IMR-90 (cell line): ENCODE results near the gene FUT4. TPM values are rescaled to one million over a fixed set of nuclear protein-coding genes. Genes with fewer than 3 reads are reported as not detected.

Experiments used
- ATAC-seq: fragments of 200-7000 bp; cut with Tn5 transposase; 2 replicates; pipeline ENCODE4 v1.9.1; 2020; ENCODE audit warnings: low read depth, mild to moderate bottlenecking, moderate library complexity
- BruUV-seq: library from RNA; stranded (reverse); fragments of 400-500 nt; replicated peaks from 2 replicates; lab custom pipeline; 2021; lab: Mats Ljungman, UMichigan
- CTCF ChIA-PET: fragments of 300-600 bp; formaldehyde crosslinking; extraction: SDS; loops from one replicate; lab custom pipeline; 2021; ENCODE audit warnings: antibody characterized with exemption; lab: Yijun Ruan, JAX
- POLR2A ChIA-PET: fragments of 300-600 bp; sonication (Branson Sonifier 250); formaldehyde crosslinking; loops from one replicate; lab custom pipeline; 2022; ENCODE audit warnings: antibody characterized with exemption; ENCODE audit not compliant: unreplicated experiment; lab: Charles Lee
- DNase-seq: peaks from one replicate; pipeline ENCODE4 v3.0.0; 2013
- H2AFZ ChIP-seq: replicated peaks from 2 replicates; pipeline ENCODE3; 2013; ENCODE audit warnings: low read length, mild to moderate bottlenecking; ENCODE audit not compliant: poor library complexity
- H2AK5ac ChIP-seq: 2 replicates; pipeline ENCODE4 v1.6.1; 2013; ENCODE audit warnings: low read depth, low read length, inconsistent platforms
- H2AK9ac ChIP-seq: replicated peaks from 2 replicates; pipeline ENCODE3; 2013; ENCODE audit warnings: mild to moderate bottlenecking, low read depth, low read length, moderate library complexity; ENCODE audit not compliant: poor library complexity
- H2BK120ac ChIP-seq: 2 replicates; pipeline ENCODE4 v1.6.1; 2013; ENCODE audit warnings: low read depth, low read length, inconsistent platforms
- H2BK15ac ChIP-seq: 3 replicates; pipeline ENCODE4 v1.6.1; 2013; ENCODE audit warnings: low read depth, low read length, inconsistent platforms
- H2BK20ac ChIP-seq: 2 replicates; pipeline ENCODE4 v1.6.1; 2013; ENCODE audit warnings: low read depth, mild to moderate bottlenecking, inconsistent platforms, low read length, moderate library complexity
- H2BK5ac ChIP-seq: 2 replicates; pipeline ENCODE4 v1.6.1; 2013; ENCODE audit warnings: mild to moderate bottlenecking, low read depth, low read length, inconsistent platforms; ENCODE audit not compliant: poor library complexity, severe bottlenecking
- H3K14ac ChIP-seq: replicated peaks from 2 replicates; pipeline ENCODE4 v1.6.1; 2013; ENCODE audit warnings: low read depth, low read length, inconsistent platforms
- H3K18ac ChIP-seq: 2 replicates; pipeline ENCODE4 v1.6.1; 2013; ENCODE audit warnings: low read depth, low read length, control low read depth
- H3K23ac ChIP-seq: 2 replicates; pipeline ENCODE4 v1.6.1; 2013; ENCODE audit warnings: low read depth, low read length, inconsistent platforms
- H3K27ac ChIP-seq: 2 replicates; pipeline ENCODE4 v1.5.1; 2013; ENCODE audit warnings: mild to moderate bottlenecking, control low read depth, low read length; ENCODE audit not compliant: insufficient read depth
- H3K27me3 ChIP-seq: 2 replicates; pipeline ENCODE4 v1.6.1; 2013; ENCODE audit warnings: low read length; ENCODE audit not compliant: control insufficient read depth, insufficient read depth
- H3K36me3 ChIP-seq: 2 replicates; pipeline ENCODE4 v1.6.1; 2013; ENCODE audit warnings: low read length, mixed read lengths; ENCODE audit not compliant: control insufficient read depth, insufficient read depth
- H3K4ac ChIP-seq: 2 replicates; pipeline ENCODE4 v1.6.1; 2013; ENCODE audit warnings: low read depth, low read length, inconsistent platforms
- H3K4me1 ChIP-seq: 2 replicates; pipeline ENCODE4 v1.6.1; 2013; ENCODE audit warnings: low read length, mixed read lengths; ENCODE audit not compliant: control insufficient read depth, insufficient read depth
- H3K4me2 ChIP-seq: 2 replicates; pipeline ENCODE4 v1.6.1; 2013; ENCODE audit warnings: low read depth, mild to moderate bottlenecking, control low read depth, low read length, moderate library complexity
- H3K4me3 ChIP-seq: 2 replicates; pipeline ENCODE4 v1.5.1; 2013; ENCODE audit warnings: low read depth, mild to moderate bottlenecking, control low read depth, low read length, moderate library complexity; ENCODE audit not compliant: insufficient read depth
- H3K56ac ChIP-seq: 2 replicates; pipeline ENCODE4 v1.6.1; 2013; ENCODE audit warnings: low read length, inconsistent platforms; ENCODE audit not compliant: insufficient read depth; ENCODE audit errors: extremely low read depth
- H3K79me1 ChIP-seq, 2 experiments: 2 replicates each; pipeline ENCODE4 v1.6.1; 2013; ENCODE audit warnings: low read length in 2 of 2, inconsistent platforms in 1 of 2, low read depth in 1 of 2
- H3K9ac ChIP-seq: 2 replicates; pipeline ENCODE4 v1.6.1; 2013; ENCODE audit warnings: low read depth, low read length, control low read depth
- H3K9me1 ChIP-seq: 2 replicates; pipeline ENCODE4 v1.6.1; 2013; ENCODE audit warnings: low read length, inconsistent platforms; ENCODE audit not compliant: insufficient read depth
- H3K9me3 ChIP-seq: 2 replicates; pipeline ENCODE4 v1.6.1; 2013; ENCODE audit warnings: low read length; ENCODE audit not compliant: control insufficient read depth, insufficient read depth
- H4K20me1 ChIP-seq: 2 replicates; pipeline ENCODE4 v1.6.1; 2013; ENCODE audit warnings: low read length, inconsistent platforms; ENCODE audit not compliant: insufficient read depth
- H4K5ac ChIP-seq: 2 replicates; pipeline ENCODE4 v1.6.1; 2013; ENCODE audit warnings: mild to moderate bottlenecking, low read depth, low read length, control low read depth
- H4K8ac ChIP-seq, 2 experiments: 2 replicates each; pipeline ENCODE4 v1.6.1; 2013; ENCODE audit warnings: low read depth in 2 of 2, low read length in 2 of 2, control low read depth in 1 of 2, inconsistent platforms in 1 of 2
- H4K91ac ChIP-seq: 2 replicates; pipeline ENCODE4 v1.6.1; 2013; ENCODE audit warnings: low read depth, low read length, inconsistent platforms; ENCODE audit not compliant: insufficient read depth
- CTCF ChIP-seq: conservative IDR thresholded peaks from 2 replicates; pipeline ENCODE4 v1.5.1; 2012; ENCODE audit warnings: mild to moderate bottlenecking, low read depth, low read length, improper control_type of control experiment
- ELK1 ChIP-seq: fragments of 150-350 bp; IDR thresholded peaks from 2 replicates; pipeline ENCODE4 v1.6.1; 2016; ENCODE audit warnings: low read depth, mild to moderate bottlenecking, low read length, moderate library complexity, borderline replicate concordance
- MAZ ChIP-seq: IDR thresholded peaks from 2 replicates; pipeline ENCODE4 v1.6.1; 2012; ENCODE audit warnings: low read depth, mild to moderate bottlenecking, low read length, improper control_type of control experiment, moderate library complexity, borderline replicate concordance
- MXI1 ChIP-seq: IDR thresholded peaks from 2 replicates; pipeline ENCODE4 v1.6.1; 2012; ENCODE audit warnings: low read depth, mild to moderate bottlenecking, low read length, moderate library complexity, borderline replicate concordance
- RCOR1 ChIP-seq: IDR thresholded peaks from 2 replicates; pipeline ENCODE4 v1.6.1; 2012; ENCODE audit warnings: mild to moderate bottlenecking, low read length, improper control_type of control experiment; ENCODE audit not compliant: insufficient replicate concordance
- RFX5 ChIP-seq: IDR thresholded peaks from 2 replicates; pipeline ENCODE4 v1.8.0; 2012; ENCODE audit warnings: low read depth, mild to moderate bottlenecking, low read length, moderate library complexity
- SMC3 ChIP-seq: fragments of 150-350 bp; IDR thresholded peaks from 2 replicates; pipeline ENCODE4 v1.6.1; 2016; ENCODE audit warnings: low read depth, mild to moderate bottlenecking, antibody characterized with exemption, low read length, moderate library complexity
- USF2 ChIP-seq: fragments of 150-350 bp; IDR thresholded peaks from 2 replicates; pipeline ENCODE4 v1.6.1; 2017; ENCODE audit warnings: mild to moderate bottlenecking, antibody characterized with exemption, low read length, low read depth
- WGBS, 2 experiments: methylation state at CpG; one replicate each; pipeline versions ENCODE4 v1.1.5 to v1.1.7; 2013; ENCODE audit warnings: missing lambda C conversion rate in 2 of 2; ENCODE audit not compliant: insufficient read length in 1 of 2; ENCODE audit errors: extremely low coverage in 2 of 2; 5-methylcytosine and 5-hydroxymethylcytosine counted together
- dilution Hi-C: fragments of 300-500 bp; cut with HindIII; formaldehyde crosslinking; loops from one replicate; pipeline ENCODE4 v1.14.3; 2018; ENCODE audit warnings: low sequenced_read_pairs; ENCODE audit not compliant: unreplicated experiment
- in situ Hi-C: fragments of 300-500 bp; cut with MboI; formaldehyde crosslinking; loops from 3 replicates; pipeline ENCODE4 v1.14.3; 2019; ENCODE audit warnings: low sequenced_read_pairs, inconsistent platforms, mixed read lengths
- intact Hi-C: fragments of 100-400 bp; cut with micrococcal nuclease; formaldehyde crosslinking; loops from 2 replicates; pipeline ENCODE4 v1.10.0; 2022
- polyA plus RNA-seq, 3 experiments: library from polyadenylated mRNA; depleted of rRNA; stranded (reverse); fragments of >200 nt; gene quantifications; 2 replicates each; pipeline ENCODE4 v1.2.3, GENCODE V29; 2012; ENCODE audit warnings: low replicate concordance in 1 of 3
- total RNA-seq: library from RNA; depleted of rRNA; stranded (reverse); fragments of >200 nt; gene quantifications from 2 replicates; pipeline ENCODE4 v1.2.3, GENCODE V29; 2012

Gene FUT4
- total and polyA plus RNA-seq, 2 of the 4 experiments (the other 2 are of a cell fraction), result 2.2 to 2.4 TPM

- TF ChIP-seq ELK1, result no peak
These were observed 1.0 kb downstream of the FUT4 start (continued) for GRCh38 chr11:94544646-94545263.

- H3K9ac ChIP-seq, result no peak overlapping the region
- intact Hi-C loops, result no loop called here
- CTCF ChIA-PET, result no interaction called here
- no peak for TF ChIP-seq MAZ
- TF ChIP-seq USF2, result no peak
- TF ChIP-seq RCOR1, result no peak
- no peak for TF ChIP-seq MXI1
- no peak for TF ChIP-seq SMC3
- TF ChIP-seq CTCF, result no peak
- TF ChIP-seq RFX5, result no peak
These were observed 1.8 kb downstream of the FUT4 start for GRCh38 chr11:94545264-94546161.

More at GRCh38 chr11:94545264-94546161, 1.8 kb downstream of the FUT4 start:
- H4K20me1 ChIP-seq, result peaks cover 10% of the 10 kb centered on the region; the same call in 1 of the 2 replicates
- no TSS peak for BruUV-seq
- H2BK15ac ChIP-seq, result no peak overlapping the region
- H2BK120ac ChIP-seq, result no peak overlapping the region
- H3K4me1 ChIP-seq, result peaks cover 6% of the 10 kb centered on the region
- H3K23ac ChIP-seq, result peak overlapping the region; percentile 29; the same call in 1 of the 2 replicates
- no peak overlapping the region for H3K18ac ChIP-seq
- H3K36me3 ChIP-seq, result peaks cover 2% of the 10 kb centered on the region; the same call in 1 of the 2 replicates
- H3K27me3 ChIP-seq, result no peaks in the 10 kb centered on the region
- no peak overlapping the region for H3K14ac ChIP-seq
- ATAC-seq (no peak), DNase-seq (no peak)
- H3K79me1 ChIP-seq, result peaks cover 12 to 39% of the 10 kb centered on the region in 2 experiments
- WGBS, 2 experiments, result 49% methylated on average over 19 of the region's 54 CpGs; no CpG with 5 or more reads in 1 of the 2 experiments
- POLR2A ChIA-PET, result no interaction called here
- H3K9me1 ChIP-seq, result peaks cover 8% of the 10 kb centered on the region
- peak overlapping the region; percentile 69 for H2AK9ac ChIP-seq
- dilution Hi-C loops, result no loop called here
- no peaks in the 10 kb centered on the region for H3K9me3 ChIP-seq
- peak overlapping the region; percentile 69; the same call in 1 of the 2 replicates for H3K4me3 ChIP-seq
- H3K4ac ChIP-seq, result peak overlapping the region; percentile 32; the same call in 1 of the 2 replicates
- peak overlapping the region; percentile 98 for H2AFZ ChIP-seq
- H2BK5ac ChIP-seq, result no peak overlapping the region
- no peak overlapping the region for H4K8ac ChIP-seq
- in situ Hi-C loops, result no loop called here
- H3K27ac ChIP-seq, result no peak overlapping the region
- peak overlapping the region; percentile 50 for H3K4me2 ChIP-seq
- H3K56ac ChIP-seq, result no peak overlapping the region
- peak overlapping the region; percentile 63; the same call in 1 of the 2 replicates for H2AK5ac ChIP-seq
- H2BK20ac ChIP-seq, result no peak overlapping the region
- no peak overlapping the region; the same call in 1 of the 2 replicates for H4K5ac ChIP-seq
- no peak overlapping the region; the same call in 1 of the 2 replicates for H4K91ac ChIP-seq
